Left lung (tissue), 10 donors: ENCODE results near the gene C10orf90. TPM values are rescaled to one million over a fixed set of nuclear protein-coding genes. Genes with fewer than 3 reads are reported as not detected.
"Not testable (repeated sequence)": the region's sequence is repeated elsewhere in the genome, so short reads cannot be mapped to it uniquely, and the experiment has no call there.

ENCODE experiments used
- ATAC-seq: fragments of 200-7000 bp; cut with Tn5 transposase; one replicate; pipeline ENCODE4 v1.9.1; 2020; ENCODE audit warnings: moderate library complexity
- DNase-seq, 4 donors: peaks; one replicate each; pipeline ENCODE4 v3.0.0-alpha.2; 2013 to 2020
- H3K27ac ChIP-seq, 2 donors: fragments of 200-600 bp; sonication (generic) in 1 of 2; one replicate each; pipeline versions ENCODE4 v1.5.0 to v1.8.0; 2020 to 2021
- H3K27me3 ChIP-seq, 2 donors: fragments of 200-600 bp; sonication (generic) in 1 of 2; one replicate each; pipeline versions ENCODE4 v1.5.0 to v1.8.0; 2020 to 2021
- H3K36me3 ChIP-seq, 2 donors: fragments of 200-600 bp; sonication (generic) in 1 of 2; one replicate each; pipeline versions ENCODE4 v1.5.0 to v1.8.0; 2020 to 2021
- H3K4me1 ChIP-seq, 2 donors: fragments of 200-600 bp; one replicate each; pipeline ENCODE4 v1.8.0; 2021
- H3K4me3 ChIP-seq, 2 donors: fragments of 200-600 bp; sonication (generic) in 1 of 2; one replicate each; pipeline versions ENCODE4 v1.5.0 to v1.8.0; 2020 to 2021; ENCODE audit warnings: mild to moderate bottlenecking in 1 of 2
- H3K9me3 ChIP-seq, 2 donors: fragments of 200-600 bp; sonication (generic) in 1 of 2; one replicate each; pipeline versions ENCODE4 v1.5.0 to v1.8.0; 2020 to 2021
- intact Hi-C, 2 donors: fragments of 100-400 bp; cut with DNase I; formaldehyde crosslinking; loops; one replicate each; pipeline versions ENCODE4 v1.11.2 to v1.14.2; 2022
- polyA plus RNA-seq, 6 donors: library from polyadenylated mRNA; unstranded; fragments of 120-200 nt; gene quantifications; one replicate each; pipeline ENCODE4 v1.2.1, GENCODE V29; 2013; ENCODE audit not compliant: insufficient read length in 6 of 6
- total RNA-seq, 2 donors: library from RNA; stranded (reverse); fragmentation: NEBNext Ultra II Directional; extraction: Animal tissue kit (Norgen Biotek cat#: 25700); gene quantifications; one replicate each; pipeline ENCODE4 v1.2.1, GENCODE V29; 2021
- TF ChIP-seq, protein P1 (sequence below), 2 donors: fragments of 200-600 bp; sonication (generic) in 1 of 2; IDR thresholded peaks; one replicate each; pipeline versions ENCODE4 v1.5.0 to v1.8.0; 2021; ENCODE audit warnings: antibody characterized with exemption in 2 of 2
- donor health status: DM: no; HTN: yes; CAD: no.
- donor health status: DM: no; HTN: no; CAD: no.

C10orf90 gene
- total and polyA plus RNA-seq, 8 donors = 12.6 to 29.8 (median 20.5) TPM; not detected in 2

DNA sequence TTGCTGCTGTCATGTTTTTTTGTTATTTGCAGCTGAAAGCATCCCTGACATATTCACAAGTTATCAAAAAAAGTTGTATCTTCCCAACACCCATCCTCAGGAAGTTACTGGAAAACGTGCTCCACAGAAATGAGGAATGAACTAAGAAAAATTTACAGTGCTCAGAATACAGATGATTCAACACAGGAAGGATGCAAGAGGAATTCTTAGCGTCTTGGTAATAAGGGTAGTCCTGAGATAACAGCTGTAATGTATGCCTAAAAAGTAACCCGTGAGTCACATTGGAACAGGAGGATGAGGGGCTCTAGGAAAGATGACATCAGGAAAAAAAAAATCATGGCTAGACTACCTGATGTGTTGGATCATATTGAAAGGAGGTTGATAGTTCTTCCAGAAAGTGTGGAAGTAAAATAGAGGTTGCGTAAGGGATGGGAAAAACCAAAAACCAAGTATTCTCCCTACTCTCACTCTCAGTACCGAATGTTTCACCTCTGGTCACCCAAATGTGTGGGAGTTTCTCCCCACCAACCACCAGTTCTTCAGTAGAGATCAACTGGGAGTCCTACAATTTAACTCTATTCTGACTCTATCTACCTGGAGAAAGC lies 286.1 kb downstream of the C10orf90 start:
- H3K4me1 ChIP-seq = peaks cover 0 to 10% of the 10 kb centered on the region in 2 donors
- H3K27ac ChIP-seq = no peak overlapping the region
- intact Hi-C loops = loop anchor here in 1 of 2 donors (10.0 kb wide), 1 partner anchor 400 kb away; no protein-coding TSS in a partner anchor
- H3K4me3 ChIP-seq = no peak overlapping the region
- TF ChIP-seq, protein P1, sequence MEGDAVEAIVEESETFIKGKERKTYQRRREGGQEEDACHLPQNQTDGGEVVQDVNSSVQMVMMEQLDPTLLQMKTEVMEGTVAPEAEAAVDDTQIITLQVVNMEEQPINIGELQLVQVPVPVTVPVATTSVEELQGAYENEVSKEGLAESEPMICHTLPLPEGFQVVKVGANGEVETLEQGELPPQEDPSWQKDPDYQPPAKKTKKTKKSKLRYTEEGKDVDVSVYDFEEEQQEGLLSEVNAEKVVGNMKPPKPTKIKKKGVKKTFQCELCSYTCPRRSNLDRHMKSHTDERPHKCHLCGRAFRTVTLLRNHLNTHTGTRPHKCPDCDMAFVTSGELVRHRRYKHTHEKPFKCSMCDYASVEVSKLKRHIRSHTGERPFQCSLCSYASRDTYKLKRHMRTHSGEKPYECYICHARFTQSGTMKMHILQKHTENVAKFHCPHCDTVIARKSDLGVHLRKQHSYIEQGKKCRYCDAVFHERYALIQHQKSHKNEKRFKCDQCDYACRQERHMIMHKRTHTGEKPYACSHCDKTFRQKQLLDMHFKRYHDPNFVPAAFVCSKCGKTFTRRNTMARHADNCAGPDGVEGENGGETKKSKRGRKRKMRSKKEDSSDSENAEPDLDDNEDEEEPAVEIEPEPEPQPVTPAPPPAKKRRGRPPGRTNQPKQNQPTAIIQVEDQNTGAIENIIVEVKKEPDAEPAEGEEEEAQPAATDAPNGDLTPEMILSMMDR (IDR thresholded peaks at IDR 0.05) = no peak
- ATAC-seq = no peak
- DNase-seq = no peak
- peaks cover 0 to 2% of the 10 kb centered on the region in 2 donors for H3K9me3 ChIP-seq
- H3K36me3 ChIP-seq = no peaks in the 10 kb centered on the region
- peaks cover 15 to 40% of the 10 kb centered on the region in 2 donors for H3K27me3 ChIP-seq

DNA sequence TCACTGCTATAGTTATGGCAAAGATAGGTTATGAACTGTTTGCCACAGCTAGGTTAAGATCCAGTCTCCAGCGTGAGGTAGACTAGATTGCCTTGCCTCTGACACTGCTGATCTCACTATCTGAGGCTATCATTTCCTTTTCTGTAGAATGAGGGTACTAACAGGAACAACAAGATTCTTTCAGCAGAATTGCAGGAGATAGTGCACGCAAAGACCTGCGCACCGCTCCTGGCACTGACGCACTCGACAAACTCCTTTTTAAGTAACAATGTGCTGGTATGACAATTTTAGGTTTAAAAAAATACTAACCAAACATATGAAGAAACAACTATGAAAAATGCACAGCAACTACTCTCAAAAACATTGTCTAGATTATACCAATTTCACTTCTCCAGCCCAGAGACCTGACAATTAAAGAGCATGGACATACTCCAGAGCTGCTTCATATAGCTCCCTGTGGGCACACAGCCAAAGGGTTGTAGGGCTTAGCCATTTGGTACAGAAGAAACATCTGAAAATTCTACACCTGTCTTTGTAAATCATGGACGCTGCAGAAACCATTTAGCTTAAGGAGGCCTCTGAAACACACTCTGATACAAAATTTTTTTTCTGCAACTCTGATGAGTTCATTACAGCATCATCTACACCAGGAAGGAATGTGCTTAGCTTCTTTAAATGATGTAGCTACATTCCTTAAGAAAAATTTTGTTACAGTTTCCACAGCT lies 290.0 kb downstream of the C10orf90 start:
- no peaks in the 10 kb centered on the region for H3K36me3 ChIP-seq
- intact Hi-C loops = loop anchor here in 1 of 2 donors (10.0 kb wide), 1 partner anchor 396 kb away; no protein-coding TSS in a partner anchor
- ATAC-seq (no peak), DNase-seq (no peak)
- H3K4me1 ChIP-seq = no peaks in the 10 kb centered on the region
- no peak overlapping the region for H3K27ac ChIP-seq
- peaks cover 0 to 2% of the 10 kb centered on the region in 2 donors for H3K9me3 ChIP-seq
- peaks cover 0 to 1% of the 10 kb centered on the region in 2 donors for H3K27me3 ChIP-seq
- H3K4me3 ChIP-seq = no peak overlapping the region
- TF ChIP-seq, protein P1 (IDR thresholded peaks at IDR 0.05) = no peak

DNA sequence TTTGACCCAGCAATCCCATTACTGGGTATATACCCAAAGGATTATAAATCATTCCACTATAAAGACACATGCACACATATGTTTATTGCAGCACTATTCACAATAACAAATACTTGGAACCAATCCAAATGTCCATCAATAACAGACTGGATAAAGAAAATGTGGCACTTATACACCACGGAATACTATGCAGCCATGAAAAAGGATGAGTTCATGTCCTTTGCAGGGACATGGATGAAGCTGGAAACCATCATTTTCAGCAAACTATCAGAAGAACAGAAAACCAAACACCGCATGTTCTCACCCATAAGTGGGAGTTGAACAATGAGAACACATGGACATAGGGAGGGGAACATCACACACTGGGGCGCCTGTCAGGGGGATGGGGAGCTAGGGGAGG lies 291.3 kb downstream of the C10orf90 start:
- DNase-seq, H3K4me1 ChIP-seq, H3K36me3 ChIP-seq, H3K27ac ChIP-seq, ATAC-seq, H3K9me3 ChIP-seq, H3K27me3 ChIP-seq, intact Hi-C loops, H3K4me3 ChIP-seq: not testable (repeated sequence)

DNA sequence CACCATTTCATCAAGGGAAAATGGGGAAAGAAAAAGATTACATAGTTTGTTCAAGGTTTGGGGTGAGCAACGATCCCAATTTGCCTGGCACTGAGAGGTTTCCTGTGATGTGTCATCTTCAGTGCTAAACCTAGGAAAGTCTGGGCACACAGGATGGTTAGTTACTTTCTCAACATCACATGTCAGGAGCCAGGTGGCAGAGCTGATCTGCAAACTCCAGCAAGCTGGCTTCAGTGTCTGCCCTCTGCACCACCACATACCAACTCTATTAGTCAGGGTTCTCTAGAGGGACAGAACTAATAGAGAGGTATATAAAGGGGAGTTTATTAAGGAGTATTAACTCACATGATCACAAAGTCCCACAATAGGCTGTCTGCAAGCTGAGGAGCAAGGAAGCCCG lies 293.5 kb downstream of the C10orf90 start:
- intact Hi-C loops = no loop called here
- H3K27ac ChIP-seq = no peak overlapping the region

DNA sequence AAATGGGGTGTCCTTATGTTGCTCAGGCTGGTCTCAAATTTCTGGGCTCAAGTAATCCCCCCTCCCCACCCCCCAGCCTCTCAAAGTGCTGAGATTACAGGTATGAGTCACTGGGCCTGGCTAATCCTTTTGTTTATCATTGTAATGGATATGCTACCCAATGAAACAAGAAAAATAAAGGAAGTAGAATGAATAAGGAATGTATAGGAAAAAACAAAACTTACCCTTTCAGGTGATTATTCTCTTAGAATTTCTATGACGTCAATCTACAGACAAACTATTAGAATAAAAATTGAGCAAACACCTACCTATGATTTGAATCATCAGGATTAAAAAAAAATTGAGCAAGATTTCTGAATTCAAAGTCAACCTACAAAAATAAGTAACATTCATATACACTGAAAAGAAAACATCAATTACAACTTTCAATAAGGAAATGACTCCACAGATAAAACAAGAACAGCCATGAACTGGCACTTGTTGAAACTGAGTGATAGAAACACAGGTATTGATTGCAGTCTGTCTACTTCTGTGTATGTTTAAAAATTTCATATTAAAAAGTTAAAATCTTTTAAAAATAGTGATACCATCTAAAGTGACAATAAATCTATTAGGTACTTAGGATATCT lies 294.5 kb downstream of the C10orf90 start:
- Histone ChIP-seq H3K27me3 (no peaks in the 10 kb centered on the region), H3K9me3 (peaks cover 0 to 6% of the 10 kb centered on the region in 2 donors), H3K27ac (no peak overlapping the region), H3K36me3 (no peaks in the 10 kb centered on the region), H3K4me1 (no peaks in the 10 kb centered on the region), H3K4me3 (no peak overlapping the region)
- no peak for ATAC-seq
- DNase-seq = no peak
- TF ChIP-seq, protein P1 (IDR thresholded peaks at IDR 0.05) = no peak
- intact Hi-C loops = no loop called here

More for the DNA sequence above, 293.5 kb downstream of the C10orf90 start:
- Histone ChIP-seq H3K27me3 (no peaks in the 10 kb centered on the region), H3K4me3 (no peak overlapping the region), H3K9me3 (peaks cover 0 to 6% of the 10 kb centered on the region in 2 donors), H3K4me1 (no peaks in the 10 kb centered on the region), H3K36me3 (no peaks in the 10 kb centered on the region)
- ATAC-seq (no peak), DNase-seq (no peak)
- TF ChIP-seq, protein P1 (IDR thresholded peaks at IDR 0.05) = no peak
